IMR-90 (cell line): ENCODE data around the gene KDM4B. TPM values are rescaled to one million over a fixed set of nuclear protein-coding genes. Genes with fewer than 3 reads are reported as not detected.

Experiments used
- ATAC-seq: fragments of 200-7000 bp; cut with Tn5 transposase; 2 replicates; pipeline ENCODE4 v1.9.1; 2020; ENCODE audit warnings: low read depth, mild to moderate bottlenecking, moderate library complexity
- BruUV-seq: library from RNA; stranded (reverse); fragments of 400-500 nt; replicated peaks from 2 replicates; lab custom pipeline; 2021; lab: Mats Ljungman, UMichigan
- CTCF ChIA-PET: fragments of 300-600 bp; formaldehyde crosslinking; extraction: SDS; loops from one replicate; lab custom pipeline; 2021; ENCODE audit warnings: antibody characterized with exemption; lab: Yijun Ruan, JAX
- POLR2A ChIA-PET: fragments of 300-600 bp; sonication (Branson Sonifier 250); formaldehyde crosslinking; loops from one replicate; lab custom pipeline; 2022; ENCODE audit warnings: antibody characterized with exemption; ENCODE audit not compliant: unreplicated experiment; lab: Charles Lee
- DNase-seq: peaks from one replicate; pipeline ENCODE4 v3.0.0; 2013
- H2AFZ ChIP-seq: replicated peaks from 2 replicates; pipeline ENCODE3; 2013; ENCODE audit warnings: low read length, mild to moderate bottlenecking; ENCODE audit not compliant: poor library complexity
- H2AK5ac ChIP-seq: 2 replicates; pipeline ENCODE4 v1.6.1; 2013; ENCODE audit warnings: low read depth, low read length, inconsistent platforms
- H2AK9ac ChIP-seq: replicated peaks from 2 replicates; pipeline ENCODE3; 2013; ENCODE audit warnings: mild to moderate bottlenecking, low read depth, low read length, moderate library complexity; ENCODE audit not compliant: poor library complexity
- H2BK120ac ChIP-seq: 2 replicates; pipeline ENCODE4 v1.6.1; 2013; ENCODE audit warnings: low read depth, low read length, inconsistent platforms
- H2BK15ac ChIP-seq: 3 replicates; pipeline ENCODE4 v1.6.1; 2013; ENCODE audit warnings: low read depth, low read length, inconsistent platforms
- H2BK20ac ChIP-seq: 2 replicates; pipeline ENCODE4 v1.6.1; 2013; ENCODE audit warnings: low read depth, mild to moderate bottlenecking, inconsistent platforms, low read length, moderate library complexity
- H2BK5ac ChIP-seq: 2 replicates; pipeline ENCODE4 v1.6.1; 2013; ENCODE audit warnings: mild to moderate bottlenecking, low read depth, low read length, inconsistent platforms; ENCODE audit not compliant: poor library complexity, severe bottlenecking
- H3K14ac ChIP-seq: replicated peaks from 2 replicates; pipeline ENCODE4 v1.6.1; 2013; ENCODE audit warnings: low read depth, low read length, inconsistent platforms
- H3K18ac ChIP-seq: 2 replicates; pipeline ENCODE4 v1.6.1; 2013; ENCODE audit warnings: low read depth, low read length, control low read depth
- H3K23ac ChIP-seq: 2 replicates; pipeline ENCODE4 v1.6.1; 2013; ENCODE audit warnings: low read depth, low read length, inconsistent platforms
- H3K27ac ChIP-seq: 2 replicates; pipeline ENCODE4 v1.5.1; 2013; ENCODE audit warnings: mild to moderate bottlenecking, control low read depth, low read length; ENCODE audit not compliant: insufficient read depth
- H3K27me3 ChIP-seq: 2 replicates; pipeline ENCODE4 v1.6.1; 2013; ENCODE audit warnings: low read length; ENCODE audit not compliant: control insufficient read depth, insufficient read depth
- H3K36me3 ChIP-seq: 2 replicates; pipeline ENCODE4 v1.6.1; 2013; ENCODE audit warnings: low read length, mixed read lengths; ENCODE audit not compliant: control insufficient read depth, insufficient read depth
- H3K4ac ChIP-seq: 2 replicates; pipeline ENCODE4 v1.6.1; 2013; ENCODE audit warnings: low read depth, low read length, inconsistent platforms
- H3K4me1 ChIP-seq: 2 replicates; pipeline ENCODE4 v1.6.1; 2013; ENCODE audit warnings: low read length, mixed read lengths; ENCODE audit not compliant: control insufficient read depth, insufficient read depth
- H3K4me2 ChIP-seq: 2 replicates; pipeline ENCODE4 v1.6.1; 2013; ENCODE audit warnings: low read depth, mild to moderate bottlenecking, control low read depth, low read length, moderate library complexity
- H3K4me3 ChIP-seq: 2 replicates; pipeline ENCODE4 v1.5.1; 2013; ENCODE audit warnings: low read depth, mild to moderate bottlenecking, control low read depth, low read length, moderate library complexity; ENCODE audit not compliant: insufficient read depth
- H3K56ac ChIP-seq: 2 replicates; pipeline ENCODE4 v1.6.1; 2013; ENCODE audit warnings: low read length, inconsistent platforms; ENCODE audit not compliant: insufficient read depth; ENCODE audit errors: extremely low read depth
- H3K79me1 ChIP-seq, 2 experiments: 2 replicates each; pipeline ENCODE4 v1.6.1; 2013; ENCODE audit warnings: low read length in 2 of 2, inconsistent platforms in 1 of 2, low read depth in 1 of 2
- H3K9ac ChIP-seq: 2 replicates; pipeline ENCODE4 v1.6.1; 2013; ENCODE audit warnings: low read depth, low read length, control low read depth
- H3K9me1 ChIP-seq: 2 replicates; pipeline ENCODE4 v1.6.1; 2013; ENCODE audit warnings: low read length, inconsistent platforms; ENCODE audit not compliant: insufficient read depth
- H3K9me3 ChIP-seq: 2 replicates; pipeline ENCODE4 v1.6.1; 2013; ENCODE audit warnings: low read length; ENCODE audit not compliant: control insufficient read depth, insufficient read depth
- H4K20me1 ChIP-seq: 2 replicates; pipeline ENCODE4 v1.6.1; 2013; ENCODE audit warnings: low read length, inconsistent platforms; ENCODE audit not compliant: insufficient read depth
- H4K5ac ChIP-seq: 2 replicates; pipeline ENCODE4 v1.6.1; 2013; ENCODE audit warnings: mild to moderate bottlenecking, low read depth, low read length, control low read depth
- H4K8ac ChIP-seq, 2 experiments: 2 replicates each; pipeline ENCODE4 v1.6.1; 2013; ENCODE audit warnings: low read depth in 2 of 2, low read length in 2 of 2, control low read depth in 1 of 2, inconsistent platforms in 1 of 2
- H4K91ac ChIP-seq: 2 replicates; pipeline ENCODE4 v1.6.1; 2013; ENCODE audit warnings: low read depth, low read length, inconsistent platforms; ENCODE audit not compliant: insufficient read depth
- BHLHE40 ChIP-seq: fragments of 150-350 bp; IDR thresholded peaks from 2 replicates; pipeline ENCODE4 v1.6.1; 2016; ENCODE audit warnings: mild to moderate bottlenecking, low read depth, low read length
- CEBPB ChIP-seq: IDR thresholded peaks from 2 replicates; pipeline ENCODE4 v1.6.1; 2012; ENCODE audit warnings: low read depth, low read length, improper control_type of control experiment
- CHD1 ChIP-seq: IDR thresholded peaks from 2 replicates; pipeline ENCODE4 v1.6.1; 2012; ENCODE audit warnings: low read depth, low read length, improper control_type of control experiment
- CTCF ChIP-seq: conservative IDR thresholded peaks from 2 replicates; pipeline ENCODE4 v1.5.1; 2012; ENCODE audit warnings: mild to moderate bottlenecking, low read depth, low read length, improper control_type of control experiment
- ELK1 ChIP-seq: fragments of 150-350 bp; IDR thresholded peaks from 2 replicates; pipeline ENCODE4 v1.6.1; 2016; ENCODE audit warnings: low read depth, mild to moderate bottlenecking, low read length, moderate library complexity, borderline replicate concordance
- MAFK ChIP-seq: IDR thresholded peaks from 2 replicates; pipeline ENCODE4 v1.6.1; 2012; ENCODE audit warnings: low read depth, low read length, improper control_type of control experiment
- MAZ ChIP-seq: IDR thresholded peaks from 2 replicates; pipeline ENCODE4 v1.6.1; 2012; ENCODE audit warnings: low read depth, mild to moderate bottlenecking, low read length, improper control_type of control experiment, moderate library complexity, borderline replicate concordance
- MXI1 ChIP-seq: IDR thresholded peaks from 2 replicates; pipeline ENCODE4 v1.6.1; 2012; ENCODE audit warnings: low read depth, mild to moderate bottlenecking, low read length, moderate library complexity, borderline replicate concordance
- NFE2L2 ChIP-seq: fragments of 150-350 bp; IDR thresholded peaks from 2 replicates; pipeline ENCODE4 v1.6.1; 2016; ENCODE audit warnings: low read depth, mild to moderate bottlenecking, low read length
- POLR2A ChIP-seq: IDR thresholded peaks from 2 replicates; pipeline ENCODE4 v1.6.1; 2012; ENCODE audit warnings: mild to moderate bottlenecking, low read depth, low read length
- RAD21 ChIP-seq: IDR thresholded peaks from 2 replicates; pipeline ENCODE4 v1.6.1; 2012; ENCODE audit warnings: low read length, improper control_type of control experiment
- RCOR1 ChIP-seq: IDR thresholded peaks from 2 replicates; pipeline ENCODE4 v1.6.1; 2012; ENCODE audit warnings: mild to moderate bottlenecking, low read length, improper control_type of control experiment; ENCODE audit not compliant: insufficient replicate concordance
- RFX5 ChIP-seq: IDR thresholded peaks from 2 replicates; pipeline ENCODE4 v1.8.0; 2012; ENCODE audit warnings: low read depth, mild to moderate bottlenecking, low read length, moderate library complexity
- SMC3 ChIP-seq: fragments of 150-350 bp; IDR thresholded peaks from 2 replicates; pipeline ENCODE4 v1.6.1; 2016; ENCODE audit warnings: low read depth, mild to moderate bottlenecking, antibody characterized with exemption, low read length, moderate library complexity
- WGBS, 2 experiments: methylation state at CpG; one replicate each; pipeline versions ENCODE4 v1.1.5 to v1.1.7; 2013; ENCODE audit warnings: missing lambda C conversion rate in 2 of 2; ENCODE audit not compliant: insufficient read length in 1 of 2; ENCODE audit errors: extremely low coverage in 2 of 2; 5-methylcytosine and 5-hydroxymethylcytosine counted together
- dilution Hi-C: fragments of 300-500 bp; cut with HindIII; formaldehyde crosslinking; loops from one replicate; pipeline ENCODE4 v1.14.3; 2018; ENCODE audit warnings: low sequenced_read_pairs; ENCODE audit not compliant: unreplicated experiment
- in situ Hi-C: fragments of 300-500 bp; cut with MboI; formaldehyde crosslinking; loops from 3 replicates; pipeline ENCODE4 v1.14.3; 2019; ENCODE audit warnings: low sequenced_read_pairs, inconsistent platforms, mixed read lengths
- intact Hi-C: fragments of 100-400 bp; cut with micrococcal nuclease; formaldehyde crosslinking; loops from 2 replicates; pipeline ENCODE4 v1.10.0; 2022
- polyA plus RNA-seq, 3 experiments: library from polyadenylated mRNA; depleted of rRNA; stranded (reverse); fragments of >200 nt; gene quantifications; 2 replicates each; pipeline ENCODE4 v1.2.3, GENCODE V29; 2012; ENCODE audit warnings: low replicate concordance in 1 of 3
- total RNA-seq: library from RNA; depleted of rRNA; stranded (reverse); fragments of >200 nt; gene quantifications from 2 replicates; pipeline ENCODE4 v1.2.3, GENCODE V29; 2012
- TF ChIP-seq, protein P1 (sequence below): fragments of 150-350 bp; IDR thresholded peaks from 2 replicates; pipeline ENCODE4 v1.6.1; 2017; ENCODE audit warnings: mild to moderate bottlenecking, antibody characterized with exemption, low read length, low read depth

The KDM4B gene
- total and polyA plus RNA-seq, 2 of the 4 experiments (the other 2 are of a cell fraction): 5.0 to 17.9 TPM

GRCh38 chr19:5156231-5156986, 187.5 kb downstream of the KDM4B start:
- H3K23ac ChIP-seq: no peak overlapping the region
- H3K9me3 ChIP-seq: peaks cover 2% of the 10 kb centered on the region; the same call in 1 of the 2 replicates
- DNase-seq: no peak
- no peak overlapping the region for H3K9ac ChIP-seq
- H4K5ac ChIP-seq: no peak overlapping the region
- no peak overlapping the region for H2BK120ac ChIP-seq
- no peaks in the 10 kb centered on the region for H3K27me3 ChIP-seq
- no peak overlapping the region for H2AFZ ChIP-seq
- in situ Hi-C loops (no loop called here), intact Hi-C loops (no loop called here), dilution Hi-C loops (no loop called here)
- no peak overlapping the region for H2BK5ac ChIP-seq
- no peak overlapping the region for H4K8ac ChIP-seq
- ChIA-PET POLR2A (interaction anchor here (0.6 kb wide), 1 partner anchor 152 kb away, joined by 3 read pairs; no protein-coding TSS in a partner anchor), CTCF (interaction anchor here (0.8 kb wide), 1 partner anchor 9 kb away, joined by 4 read pairs; no protein-coding TSS in a partner anchor)
- H2AK9ac ChIP-seq: no peak overlapping the region
- H3K14ac ChIP-seq: no peak overlapping the region
- no TSS peak for BruUV-seq
- H4K91ac ChIP-seq: no peak overlapping the region
- no peak overlapping the region for H2BK20ac ChIP-seq
- no peaks in the 10 kb centered on the region; the same call in 1 of the 2 replicates for H4K20me1 ChIP-seq
- H2BK15ac ChIP-seq: no peak overlapping the region
- no peaks in the 10 kb centered on the region for H3K9me1 ChIP-seq
- 50% methylated on average over 5 of the region's 23 CpGs; no CpG with 5 or more reads in 1 of the 2 experiments for WGBS, 2 experiments
- no peaks in the 10 kb centered on the region for H3K79me1 ChIP-seq
- H3K4me3 ChIP-seq: no peak overlapping the region
- H3K36me3 ChIP-seq: 0 out of 2 replicates have a peak, but pooled peaks cover 3% of the 10 kb centered on the region
- no peak overlapping the region for H2AK5ac ChIP-seq
- no peak overlapping the region for H3K4ac ChIP-seq
- no peak overlapping the region for H3K27ac ChIP-seq
- no peaks in the 10 kb centered on the region for H3K4me1 ChIP-seq
- no peak overlapping the region for H3K4me2 ChIP-seq
- no peak overlapping the region for H3K56ac ChIP-seq
- peak; percentile 40; the same call in 1 of the 2 replicates for ATAC-seq
- no peak overlapping the region for H3K18ac ChIP-seq
- no peak for TF ChIP-seq POLR2A
- TF ChIP-seq RCOR1: no peak
- no peak for TF ChIP-seq MXI1
- no peak for TF ChIP-seq MAFK
- TF ChIP-seq BHLHE40: no peak
- TF ChIP-seq MAZ: no peak
- TF ChIP-seq CEBPB: no peak
- no peak for TF ChIP-seq ELK1
- no peak for TF ChIP-seq RFX5
- no peak for TF ChIP-seq SMC3
- no peak for TF ChIP-seq NFE2L2
- no peak for TF ChIP-seq RAD21
- no peak for TF ChIP-seq CTCF
- TF ChIP-seq, protein P1, sequence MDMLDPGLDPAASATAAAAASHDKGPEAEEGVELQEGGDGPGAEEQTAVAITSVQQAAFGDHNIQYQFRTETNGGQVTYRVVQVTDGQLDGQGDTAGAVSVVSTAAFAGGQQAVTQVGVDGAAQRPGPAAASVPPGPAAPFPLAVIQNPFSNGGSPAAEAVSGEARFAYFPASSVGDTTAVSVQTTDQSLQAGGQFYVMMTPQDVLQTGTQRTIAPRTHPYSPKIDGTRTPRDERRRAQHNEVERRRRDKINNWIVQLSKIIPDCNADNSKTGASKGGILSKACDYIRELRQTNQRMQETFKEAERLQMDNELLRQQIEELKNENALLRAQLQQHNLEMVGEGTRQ: no peak
- TF ChIP-seq CHD1: no peak
